Kidney epithelial cell (primary cell): ENCODE data around the gene NRAP. TPM values are rescaled to one million over a fixed set of nuclear protein-coding genes. Genes with fewer than 3 reads are reported as not detected.

ENCODE experiments used
- DNase-seq: peaks from one replicate; pipeline ENCODE4 v3.0.0-alpha.2; 2010; ENCODE audit warnings: low read depth
- H3K27me3 ChIP-seq: 2 replicates; pipeline ENCODE4 v1.6.0; 2011; ENCODE audit warnings: low read length; ENCODE audit not compliant: control insufficient read depth, insufficient read depth
- H3K36me3 ChIP-seq: 2 replicates; pipeline ENCODE4 v1.5.1; 2011; ENCODE audit warnings: low read length; ENCODE audit not compliant: control insufficient read depth, insufficient read depth
- H3K4me3 ChIP-seq: 2 replicates; pipeline ENCODE4 v1.5.1; 2011; ENCODE audit warnings: low read depth, mild to moderate bottlenecking, control low read depth, low read length
- CTCF ChIP-seq: IDR thresholded peaks from 2 replicates; pipeline ENCODE4 v1.5.1; 2011; ENCODE audit warnings: mild to moderate bottlenecking, moderate library complexity, low read length, control low read depth, inconsistent platforms; ENCODE audit not compliant: insufficient read depth, poor library complexity, severe bottlenecking
- total RNA-seq: library from RNA; depleted of rRNA; stranded (reverse); fragments of >200 nt; gene quantifications from 2 replicates; pipeline ENCODE4 v1.2.3, GENCODE V29; 2015

Gene NRAP
- total RNA-seq, 1 donor from 2014 or later, result not detected

- TF ChIP-seq CTCF, result no peak
- H3K4me3 ChIP-seq, result peak overlapping the region; percentile 83
- no peaks in the 10 kb centered on the region for H3K36me3 ChIP-seq
- H3K27me3 ChIP-seq, result no peaks in the 10 kb centered on the region
- peak; percentile 81 for DNase-seq
Measured at GRCh38 chr10:113680190-113681111, 16.6 kb upstream of the NRAP start.

- TF ChIP-seq CTCF, result peak; percentile 39
- DNase-seq, result peak; percentile 14
- Histone ChIP-seq H3K36me3 (no peaks in the 10 kb centered on the region), H3K4me3 (peak within 1 kb of the TSS; percentile 83), H3K27me3 (no peaks in the 10 kb centered on the region)
Measured at GRCh38 chr10:113679463-113680189, 15.8 kb upstream of the NRAP start, which contains the start of gene CASP7. Gene CASP7, plus strand, starts transcription at chr10:113679912. Its CDS starts 17,582 bp downstream, at chr10:113697494.

- no peak overlapping the region for H3K4me3 ChIP-seq
- DNase-seq, result no peak
- H3K36me3 ChIP-seq, result no peaks in the 10 kb centered on the region
- H3K27me3 ChIP-seq, result no peaks in the 10 kb centered on the region
- TF ChIP-seq CTCF, result no peak
Measured at GRCh38 chr10:113666682-113667252, 2.9 kb upstream of the NRAP start.

- no peak for DNase-seq
- no peaks in the 10 kb centered on the region for H3K36me3 ChIP-seq
- TF ChIP-seq CTCF, result no peak
- no peak overlapping the region for H3K4me3 ChIP-seq
- H3K27me3 ChIP-seq, result no peaks in the 10 kb centered on the region
Measured at GRCh38 chr10:113665806-113666354, 2.0 kb upstream of the NRAP start.

GRCh38 chr10:113665352-113665751 is 1.5 kb upstream of the NRAP start:
- DNase-seq, result no peak
- H3K36me3 ChIP-seq, result no peaks in the 10 kb centered on the region
- no peak overlapping the region for H3K4me3 ChIP-seq
- no peaks in the 10 kb centered on the region for H3K27me3 ChIP-seq
- TF ChIP-seq CTCF, result no peak
